ENCODE data around the gene PMEPA1.

PMEPA1 gene

DNA sequence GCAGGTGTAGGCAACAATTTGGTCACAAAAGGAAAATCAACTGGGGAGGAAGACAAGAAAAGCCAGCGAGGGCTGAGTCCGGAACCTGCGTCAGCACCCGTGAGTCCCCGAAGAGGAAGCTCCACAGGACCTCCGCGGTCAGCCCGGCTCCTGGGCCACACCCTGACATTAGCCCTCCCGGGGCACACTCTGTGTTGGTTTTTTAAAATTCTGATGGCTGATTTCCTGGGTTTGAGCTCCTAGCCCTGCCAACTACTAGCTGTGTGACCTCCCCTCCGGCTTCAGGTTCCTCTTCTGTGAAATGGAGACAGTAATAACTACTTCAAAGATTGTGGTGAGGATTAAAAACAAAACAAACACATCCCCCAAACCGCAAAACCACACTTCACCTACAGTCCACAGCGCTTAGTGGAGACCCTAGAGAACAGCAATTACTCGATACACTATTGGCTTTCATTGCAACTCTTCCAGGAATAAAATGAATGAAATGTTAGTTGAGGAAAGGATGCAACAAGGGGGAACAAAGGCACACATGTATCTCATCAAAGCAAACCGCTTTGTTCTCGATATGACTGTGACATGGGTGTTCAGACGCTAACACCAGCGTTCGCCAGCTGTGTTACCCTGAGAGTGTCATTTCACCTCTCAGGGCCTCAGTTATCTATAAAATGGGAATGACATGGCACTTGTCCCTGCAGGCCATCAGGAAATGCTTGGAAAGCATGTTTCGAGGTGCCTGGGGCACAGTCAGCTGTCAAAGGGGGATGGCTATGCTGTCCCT lies 90.6 kb downstream of the PMEPA1 start:
- DNase-seq: no peak

DNA sequence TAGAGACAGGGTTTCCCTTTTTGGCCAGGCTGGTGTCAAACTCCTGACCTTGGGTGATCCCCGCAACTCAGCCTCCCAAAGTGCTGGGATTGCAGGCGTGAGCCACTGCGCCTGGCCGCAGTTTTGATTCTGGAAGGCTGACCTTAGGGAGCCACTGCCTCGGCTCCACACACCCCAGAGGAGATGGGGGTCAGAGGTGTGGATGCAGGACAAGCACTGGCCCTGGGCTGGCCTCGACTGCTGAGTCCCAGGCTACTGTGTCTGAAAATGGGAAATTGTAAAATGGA lies 91.1 kb downstream of the PMEPA1 start:
- no peak for DNase-seq

DNA sequence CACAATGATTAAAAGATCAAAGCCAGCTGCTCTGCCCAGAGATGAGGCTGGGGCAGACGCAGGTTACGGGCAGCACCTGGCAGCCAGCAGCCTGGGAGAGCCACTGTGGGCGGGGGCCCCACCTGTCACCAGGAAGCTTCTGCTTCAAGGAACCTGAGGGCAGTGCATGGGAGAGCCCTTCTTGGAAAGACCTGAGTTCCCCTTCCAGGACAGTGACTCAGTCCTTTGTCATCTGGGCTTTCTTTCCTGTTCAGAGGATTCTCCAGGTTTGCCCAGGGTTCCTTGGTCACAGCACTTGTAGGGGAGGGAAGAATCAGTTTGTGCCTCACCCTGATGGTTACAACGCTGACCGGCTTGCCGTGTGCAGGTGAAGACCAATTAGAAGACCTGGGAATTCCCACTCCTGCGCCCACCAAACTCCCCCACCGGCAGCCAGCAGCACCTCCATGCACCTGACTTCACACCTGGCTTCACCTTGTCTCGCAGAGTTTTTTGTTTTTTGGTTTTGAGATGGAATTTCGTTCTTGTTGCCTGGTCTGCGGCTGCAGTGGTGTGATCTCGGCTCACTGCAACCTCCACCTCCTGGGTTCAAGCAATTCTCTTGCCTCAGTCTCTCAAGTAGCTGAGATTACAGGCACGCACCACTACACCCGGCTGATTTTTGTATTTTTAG lies 91.6 kb downstream of the PMEPA1 start:
- no peak for DNase-seq

DNA sequence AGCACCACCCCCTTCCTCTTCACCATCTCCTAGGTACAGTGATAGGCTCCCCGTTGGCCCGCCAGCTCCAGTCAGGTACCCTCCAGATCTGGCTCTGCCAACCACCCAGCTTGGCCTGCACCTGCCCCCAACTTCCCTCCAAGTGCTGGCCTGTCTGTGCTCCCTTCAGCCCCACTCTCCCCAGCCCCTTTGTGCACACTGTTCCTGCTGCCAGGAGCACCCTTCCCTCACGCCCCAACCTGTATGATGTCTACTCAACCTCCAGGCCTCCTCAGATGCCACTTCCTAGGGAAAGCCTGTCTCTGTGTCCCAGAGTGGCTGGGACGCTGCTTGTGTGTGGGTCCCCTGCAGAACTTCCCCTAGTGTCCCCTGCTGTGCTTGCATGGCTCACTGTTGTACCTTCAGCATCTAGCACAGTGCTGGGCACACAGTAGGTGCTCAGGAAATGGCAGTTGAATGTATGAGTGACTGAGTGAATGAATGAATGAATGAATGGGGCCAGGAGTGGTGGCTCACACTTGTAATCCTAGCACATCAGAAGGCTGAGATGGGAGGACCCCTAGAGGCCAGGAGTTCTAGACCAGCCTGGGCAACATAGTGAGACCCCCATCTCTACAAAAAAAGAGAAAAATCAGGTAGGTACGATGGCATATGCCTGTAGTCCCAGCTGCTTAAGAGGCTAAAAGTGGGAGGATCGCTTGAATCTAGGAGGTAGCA lies 92.6 kb downstream of the PMEPA1 start:
- no peak for DNase-seq

DNA sequence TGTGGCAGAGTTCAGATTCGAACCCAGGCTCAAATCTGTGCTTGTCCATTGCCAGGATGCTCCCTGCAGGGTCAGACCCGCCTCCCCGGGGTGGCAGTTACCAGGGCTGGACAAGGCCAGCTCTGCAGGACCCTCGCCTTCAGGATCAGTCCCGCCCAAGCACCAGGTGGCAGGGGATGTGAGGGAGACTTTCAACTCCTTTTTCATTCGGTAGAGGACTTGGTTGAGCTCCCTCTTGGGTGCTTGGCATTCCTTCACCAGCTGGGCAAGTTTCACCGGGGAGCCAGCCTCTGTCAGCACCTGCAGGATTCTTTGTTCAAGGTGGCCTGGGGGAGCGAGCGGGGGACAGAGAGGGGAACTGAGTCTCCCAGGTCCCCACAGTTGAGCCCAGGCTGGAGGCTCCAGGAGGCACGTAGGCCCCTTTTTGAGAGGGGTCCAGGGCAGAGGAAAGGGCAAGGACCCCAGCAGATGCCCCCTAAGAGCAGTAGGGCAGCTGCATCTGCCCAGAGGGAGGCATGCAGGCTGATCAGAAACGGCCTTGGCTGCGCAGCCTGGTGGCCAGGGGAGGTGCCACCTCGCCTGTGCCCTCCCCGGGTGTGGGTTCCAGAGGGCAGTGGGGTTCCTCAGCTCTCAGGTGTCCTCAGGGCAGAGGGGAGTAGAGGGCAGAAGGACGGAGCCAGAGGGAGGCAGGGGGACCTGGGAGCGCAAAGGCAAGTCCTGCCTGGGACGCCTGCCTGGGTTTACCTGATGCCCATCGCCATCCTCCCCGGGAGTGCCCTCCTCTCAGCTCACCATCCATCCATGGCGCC lies 93.5 kb downstream of the PMEPA1 start:
- DNase-seq: no peak

DNA sequence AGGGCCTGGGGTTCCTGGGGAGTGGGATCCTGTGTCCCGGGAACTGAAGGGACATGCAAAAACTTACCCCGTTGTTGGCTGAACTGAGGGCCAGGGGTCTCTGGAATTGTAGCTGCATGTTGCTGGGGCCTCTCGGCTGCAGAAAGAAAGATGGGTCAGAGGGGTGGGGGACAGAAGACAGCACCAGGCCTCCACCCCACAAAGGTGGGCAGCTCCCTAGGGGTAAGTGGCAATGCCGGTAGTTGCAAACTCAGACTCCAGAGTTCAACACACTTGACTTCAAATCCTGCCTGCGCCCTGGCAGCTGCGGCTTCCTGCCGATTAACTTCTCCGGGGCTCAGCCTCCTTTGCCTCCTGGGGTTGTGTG lies 94.4 kb downstream of the PMEPA1 start:
- DNase-seq: no peak

DNA sequence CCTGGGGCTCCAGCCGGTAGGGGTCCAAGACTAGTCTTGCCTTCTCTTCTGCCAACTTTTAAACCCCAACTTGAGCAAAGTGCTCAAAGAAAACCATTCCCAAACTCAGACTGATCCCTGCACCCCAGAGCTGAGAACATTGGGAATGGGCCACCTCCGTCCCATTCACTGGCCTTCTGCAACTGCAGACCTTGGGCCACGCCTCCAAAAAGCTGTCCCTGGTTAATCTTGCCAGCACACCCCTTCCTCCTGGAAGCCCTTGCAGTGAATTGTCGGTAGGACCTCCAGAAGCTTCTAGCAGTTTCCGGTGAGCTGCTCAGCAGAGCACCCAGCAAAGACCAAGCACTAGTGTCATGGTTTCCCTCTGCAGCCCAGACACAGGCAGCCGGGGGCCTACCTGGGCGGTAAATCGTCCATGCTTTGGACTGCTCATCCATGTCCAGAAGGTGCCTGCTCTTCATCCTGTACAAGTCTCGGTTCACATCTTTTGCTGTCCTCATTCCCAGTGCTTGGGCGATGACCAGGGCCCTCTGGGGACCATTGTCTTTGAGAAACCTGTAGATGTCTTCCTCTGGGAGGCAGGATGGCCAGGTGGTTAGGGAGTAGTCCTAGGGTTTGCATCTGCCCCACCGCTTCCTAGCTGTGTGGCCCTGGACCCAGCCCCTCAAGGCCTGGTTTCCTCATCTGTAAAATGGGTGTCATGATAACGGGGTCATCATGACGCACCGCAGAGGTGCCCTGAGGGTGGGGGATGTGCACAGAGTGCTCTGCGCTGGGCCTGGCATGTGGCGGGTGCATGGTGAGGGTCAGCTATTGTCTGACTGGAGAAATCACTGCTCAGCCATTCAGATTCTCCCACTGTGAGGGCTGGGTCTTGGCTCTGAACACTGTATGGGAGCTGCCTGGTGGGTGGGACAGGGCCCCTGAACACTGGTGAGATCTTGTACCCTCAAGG lies 95.0 kb downstream of the PMEPA1 start:
- DNase-seq: no peak

DNA sequence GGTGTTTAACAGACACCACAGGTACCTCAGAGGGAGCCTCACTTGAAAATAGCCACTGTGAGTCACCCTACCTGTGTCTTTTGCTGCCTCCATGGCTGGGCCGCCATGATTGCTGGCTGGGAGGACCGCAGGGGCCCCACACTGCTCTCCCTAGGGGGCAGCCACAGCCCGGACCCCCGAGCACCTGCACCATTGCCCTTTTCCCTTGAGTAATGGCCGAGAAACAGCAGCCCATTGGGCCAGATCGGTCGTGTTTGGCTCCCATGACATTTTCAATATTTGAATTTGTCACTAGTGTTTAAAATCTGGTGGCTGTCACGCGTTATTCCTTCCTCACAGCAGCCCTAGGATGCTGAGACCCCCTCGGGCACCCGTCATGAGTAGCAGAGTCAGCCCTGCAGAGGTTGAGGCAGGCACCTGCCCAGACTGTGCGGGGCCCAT lies 96.3 kb downstream of the PMEPA1 start:
- DNase-seq: no peak

DNA sequence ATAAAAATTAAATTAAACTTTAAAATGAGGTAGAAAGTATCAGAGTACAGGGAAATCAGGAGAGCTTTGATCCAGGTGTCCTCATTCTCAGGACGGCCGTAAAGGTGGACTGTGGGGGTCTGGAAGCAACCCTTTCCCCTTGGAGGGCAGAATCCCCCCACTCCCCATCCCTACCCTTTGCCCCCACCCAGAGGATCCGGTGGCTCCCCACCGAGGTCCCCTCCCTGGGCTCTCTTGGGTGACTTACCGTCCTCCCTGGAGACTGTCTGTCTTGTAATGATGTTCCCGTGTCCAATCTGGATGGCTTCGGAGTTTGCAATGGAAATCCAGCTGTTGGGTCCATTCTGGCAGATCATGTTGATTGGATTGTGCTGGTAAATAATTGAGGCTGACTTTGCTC lies 96.9 kb downstream of the PMEPA1 start:
- no peak for DNase-seq

DNA sequence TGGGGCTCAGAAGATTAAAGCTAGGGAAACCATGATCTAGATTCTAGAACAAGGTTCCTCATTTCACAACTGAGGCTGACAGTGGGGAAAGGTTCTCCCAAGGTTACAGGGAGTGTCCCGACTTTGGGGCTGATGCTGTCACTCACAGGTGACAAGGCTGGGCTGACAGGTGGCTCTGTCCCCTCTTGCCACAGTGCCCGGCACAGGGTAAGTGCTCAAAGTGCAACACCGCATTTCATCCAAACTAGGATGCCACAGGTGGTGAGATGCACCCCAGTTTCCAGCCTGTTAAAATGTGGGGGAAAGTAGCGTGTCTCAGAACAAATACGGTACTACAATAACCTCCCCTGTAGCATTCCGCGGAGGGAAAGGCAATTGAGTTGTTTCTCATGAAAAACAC lies 97.4 kb downstream of the PMEPA1 start:
- DNase-seq: no peak

DNA sequence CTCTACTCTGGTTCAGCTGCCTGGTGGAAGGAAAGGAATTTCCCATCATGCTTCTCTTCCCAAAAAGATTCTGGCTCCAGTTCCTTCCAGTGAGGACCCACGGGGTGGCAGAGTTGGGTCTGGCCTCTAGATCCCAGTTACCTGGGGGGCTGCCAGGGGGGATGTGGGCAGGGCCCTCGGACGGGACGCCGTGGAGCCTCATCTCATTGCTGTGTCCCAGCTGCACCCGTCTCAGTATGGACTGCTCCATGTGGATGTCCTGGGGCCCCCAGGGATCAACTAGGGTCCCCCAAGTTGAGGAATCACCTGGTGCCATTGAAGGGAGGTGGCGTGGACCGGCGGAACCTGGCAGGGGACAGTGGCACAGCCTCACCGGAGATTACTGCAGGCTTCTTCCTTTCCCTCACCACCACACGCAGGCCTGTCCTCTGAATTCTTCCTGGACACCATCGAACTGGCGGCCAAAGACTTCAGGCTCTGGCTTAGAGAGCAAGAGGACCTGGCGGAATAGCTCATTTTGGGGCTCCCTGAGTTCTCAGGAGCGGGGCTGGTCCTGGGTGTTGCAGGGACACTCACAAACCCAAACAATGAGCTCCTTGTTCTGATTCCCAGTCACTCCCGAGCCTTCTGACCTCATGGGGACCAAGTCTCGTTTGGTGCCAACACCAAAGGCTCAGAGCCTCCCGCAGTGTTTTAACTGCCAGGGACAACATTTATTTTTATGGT lies 98.1 kb downstream of the PMEPA1 start:
- DNase-seq: no peak

DNA sequence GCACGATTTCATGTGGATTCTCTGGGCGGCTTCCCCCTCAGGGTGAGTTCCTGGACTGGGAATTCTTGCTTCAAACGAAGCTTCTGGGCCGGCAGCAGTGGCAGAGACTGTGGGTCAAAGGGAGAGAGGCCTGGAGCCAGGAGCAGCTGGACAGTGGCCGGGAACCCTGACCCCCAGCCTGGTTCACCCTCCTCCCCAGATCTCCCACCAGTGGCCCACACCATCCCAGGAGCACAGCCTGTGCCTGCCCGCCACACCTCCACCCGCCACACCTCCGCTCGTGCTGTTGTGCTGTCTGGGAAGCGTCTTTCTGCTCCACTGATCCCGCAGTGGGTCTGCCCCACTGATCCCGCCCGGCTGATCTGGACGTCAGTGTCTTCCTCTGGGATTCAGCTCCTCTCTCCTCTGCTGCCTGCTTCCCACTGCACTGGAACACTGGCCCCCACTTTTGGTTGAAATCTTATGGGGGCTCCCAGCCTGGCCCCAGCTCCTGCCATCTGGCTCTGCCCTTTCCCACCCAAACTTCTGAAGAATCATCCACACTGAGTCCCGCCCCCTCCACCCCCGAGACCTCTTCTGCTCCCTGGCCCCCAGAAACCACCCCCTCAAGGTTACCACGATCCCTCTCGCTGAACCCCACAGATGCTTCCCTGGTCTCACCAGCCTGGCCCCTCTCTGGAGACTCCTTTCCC lies 99.4 kb downstream of the PMEPA1 start:
- DNase-seq: no peak

DNA sequence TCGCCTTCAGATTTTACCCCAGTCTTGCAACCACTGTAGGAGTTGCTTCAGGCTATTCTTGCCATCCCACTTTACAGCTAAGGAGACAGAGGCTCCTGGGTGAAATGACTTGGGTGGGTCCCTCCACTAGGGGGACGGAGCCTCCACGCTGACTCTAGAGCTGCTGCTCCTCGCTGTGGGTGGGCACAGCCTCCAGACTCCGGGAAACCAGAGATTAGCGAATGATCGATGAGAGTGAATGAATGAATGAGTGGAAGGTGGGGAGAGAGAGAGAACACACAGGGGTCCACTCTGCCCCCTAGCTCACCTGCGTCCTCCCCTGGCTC lies 100.0 kb downstream of the PMEPA1 start:
- DNase-seq: no peak

DNA sequence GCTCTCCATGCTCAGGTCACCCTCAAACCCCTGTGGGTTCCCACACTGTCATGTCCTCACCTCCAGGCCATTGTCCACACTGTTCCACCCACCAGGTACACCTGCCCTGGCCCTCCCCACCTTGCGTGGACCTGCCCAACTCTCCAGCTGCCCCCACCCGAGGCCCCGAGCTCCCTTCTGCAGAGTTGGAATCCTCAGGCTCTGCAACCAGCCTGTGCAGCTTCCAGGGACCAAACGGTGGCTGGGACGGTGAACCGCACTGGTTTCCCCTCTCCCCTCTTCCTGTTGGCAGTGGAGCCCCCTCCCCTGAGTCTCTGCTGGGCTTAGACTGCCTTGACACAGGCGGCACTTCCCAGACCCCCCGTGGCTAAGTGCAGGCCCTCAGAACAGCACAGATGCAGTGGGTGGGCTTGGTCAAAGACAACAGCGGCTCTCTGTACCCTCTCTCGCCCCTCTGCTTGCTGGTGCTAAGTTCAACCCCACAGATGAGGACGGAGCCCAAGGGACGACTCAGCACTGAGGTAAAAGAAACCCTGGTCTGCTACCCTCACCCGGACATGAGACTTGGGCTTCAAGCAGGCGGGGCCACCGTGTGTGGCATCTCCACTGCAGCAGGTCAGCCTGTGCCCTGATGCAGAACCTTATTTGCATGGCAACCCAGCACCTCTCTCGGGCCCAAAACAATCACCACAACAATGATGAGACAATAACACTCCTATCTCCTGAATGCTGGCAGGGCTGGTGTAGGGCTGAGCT lies 100.6 kb downstream of the PMEPA1 start:
- no peak for DNase-seq

DNA sequence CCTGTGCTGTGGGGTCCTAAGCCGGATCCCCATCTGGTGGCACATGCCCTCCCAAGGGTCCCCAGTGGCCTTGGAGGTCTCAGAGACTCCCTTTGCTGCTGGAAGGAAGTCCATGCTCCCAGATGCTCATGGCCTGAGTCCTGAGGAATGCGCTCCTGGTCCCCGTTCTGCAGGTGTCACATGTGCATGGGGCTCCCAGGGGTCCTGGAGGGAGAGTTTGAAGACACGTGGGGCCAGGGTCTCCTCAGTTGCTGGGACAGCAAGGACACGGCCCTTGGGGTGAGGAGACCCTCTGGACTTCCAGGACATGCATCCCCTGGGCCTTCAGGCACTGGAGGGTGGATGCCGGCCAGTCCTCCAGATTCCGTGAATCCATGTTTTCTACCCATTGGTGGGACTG lies 101.3 kb downstream of the PMEPA1 start:
- no peak for DNase-seq

DNA sequence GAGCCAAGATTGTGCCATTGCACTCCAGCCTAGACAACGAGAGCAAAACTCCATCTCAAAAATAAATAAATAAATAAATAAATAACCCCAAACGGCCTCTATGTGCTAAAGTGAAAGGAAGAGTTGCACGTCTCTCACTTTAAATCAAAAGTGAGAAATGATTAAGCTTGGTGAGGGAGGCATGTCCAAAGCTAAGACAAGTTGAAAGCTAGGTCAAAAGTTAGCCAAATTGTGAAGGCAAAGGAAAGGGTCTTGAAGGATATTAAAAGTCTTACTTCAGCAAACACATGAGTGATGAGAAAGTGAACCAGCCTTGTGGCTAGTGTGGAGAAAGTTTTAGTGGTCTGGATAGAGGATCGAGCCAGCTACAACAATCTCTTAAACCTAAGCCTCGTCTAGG lies 103.9 kb downstream of the PMEPA1 start:
- no peak for DNase-seq

DNA sequence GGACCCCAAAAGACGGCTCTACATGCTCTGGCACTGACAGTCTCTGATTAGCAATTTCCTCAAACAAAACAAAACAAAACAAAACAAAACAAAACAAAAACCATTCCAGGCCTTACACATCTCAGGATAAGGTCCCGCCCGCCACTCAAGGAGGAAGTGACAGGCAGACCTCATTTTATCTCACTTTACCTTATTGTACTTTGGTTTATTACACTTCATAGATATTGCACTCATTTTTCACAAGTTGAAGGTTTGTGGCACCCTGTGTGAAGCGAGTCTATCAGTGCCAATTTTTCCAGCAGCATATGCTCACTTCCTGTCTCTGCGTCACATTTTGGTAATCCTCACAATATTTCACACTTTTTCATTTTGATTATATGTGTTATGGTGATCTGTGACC lies 104.8 kb downstream of the PMEPA1 start:
- DNase-seq: no peak

DNA sequence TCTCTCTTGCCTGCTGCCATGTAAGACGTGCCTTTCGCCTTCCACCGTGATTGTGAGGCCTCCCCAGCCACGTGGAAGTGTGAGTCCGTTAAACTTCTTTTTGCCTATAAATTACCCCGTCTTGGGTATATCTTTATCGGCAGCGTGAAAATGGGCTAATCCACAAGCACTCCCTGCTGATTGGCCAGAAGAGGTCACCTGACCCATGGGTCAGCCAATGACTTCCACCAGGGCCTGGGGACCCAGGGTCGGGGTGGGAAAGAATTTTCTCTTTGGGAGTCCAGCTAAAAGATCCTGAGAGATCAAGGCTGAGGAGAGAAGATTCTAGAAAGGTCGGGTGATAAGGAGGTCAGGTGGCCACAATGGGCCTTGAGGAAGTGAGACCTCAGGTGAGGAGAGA lies 106.7 kb downstream of the PMEPA1 start:
- no peak for DNase-seq

DNA sequence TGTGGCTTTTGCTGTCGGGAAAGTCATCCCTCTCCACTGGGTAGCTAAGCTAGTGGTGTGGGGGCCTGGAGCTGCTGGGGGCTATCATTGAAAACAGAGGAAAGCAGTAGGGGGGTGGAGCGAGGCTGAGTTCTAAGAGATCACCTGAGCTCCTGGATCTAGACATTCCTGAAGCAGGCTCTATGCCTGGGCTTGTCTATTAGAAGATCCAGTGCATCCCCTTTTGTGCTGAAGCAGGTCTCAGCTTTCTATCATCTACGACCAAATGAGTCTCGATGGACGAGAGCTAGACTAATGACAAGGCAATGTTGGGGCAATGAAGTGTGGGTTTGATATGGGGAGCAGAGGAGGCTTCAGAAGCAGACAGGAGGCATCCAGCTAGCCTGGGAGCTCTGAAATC lies 108.1 kb downstream of the PMEPA1 start:
- no peak for DNase-seq

DNA sequence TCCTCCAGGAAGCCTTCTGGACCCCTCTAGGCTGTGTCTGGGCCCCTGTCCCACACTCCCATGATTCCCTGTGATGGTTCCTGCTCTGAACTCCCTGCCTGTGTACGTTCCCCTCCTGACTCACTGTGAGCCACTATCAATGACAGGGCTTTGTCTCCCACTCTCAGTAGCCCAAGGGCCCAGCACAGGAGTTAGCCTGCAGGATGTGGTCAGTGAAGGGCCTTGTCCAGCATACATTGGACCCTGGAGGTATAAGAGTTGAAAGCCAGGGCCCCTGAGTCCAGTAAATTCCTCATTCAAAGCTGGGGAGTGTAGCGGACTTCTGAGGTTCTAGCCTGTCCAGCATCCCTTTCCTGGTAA lies 108.6 kb downstream of the PMEPA1 start:
- no peak for DNase-seq
